ES-I3 (cell line): Measurements from ENCODE around the gene KIF19.

Experiments used
- H3K36me3 ChIP-seq: 2 replicates; pipeline ENCODE4 v1.6.1; 2013; ENCODE audit warnings: mild to moderate bottlenecking, low read length, control low read depth, moderate library complexity; ENCODE audit not compliant: insufficient read depth
- H3K4me1 ChIP-seq: 2 replicates; pipeline ENCODE4 v1.6.1; 2013; ENCODE audit warnings: mild to moderate bottlenecking, control low read depth, low read length; ENCODE audit not compliant: insufficient read depth
- H3K9ac ChIP-seq: 2 replicates; pipeline ENCODE4 v1.6.1; 2013; ENCODE audit warnings: low read depth, mild to moderate bottlenecking, low read length, moderate library complexity
- H3K9me3 ChIP-seq: 2 replicates; pipeline ENCODE4 v1.6.1; 2013; ENCODE audit warnings: mild to moderate bottlenecking, low read length, moderate library complexity; ENCODE audit not compliant: control insufficient read depth, insufficient read depth

The KIF19 gene

GRCh38 chr17:74295625-74296547 lies 30.1 kb upstream of the KIF19 start:
- Histone ChIP-seq H3K4me1 (peaks cover 6% of the 10 kb centered on the region; the same call in 1 of the 2 replicates), H3K9ac (no peak overlapping the region), H3K36me3 (no peaks in the 10 kb centered on the region), H3K9me3 (no peaks in the 10 kb centered on the region)

GRCh38 chr17:74296548-74296936 lies 29.5 kb upstream of the KIF19 start:
- H3K36me3 ChIP-seq, result no peaks in the 10 kb centered on the region
- no peaks in the 10 kb centered on the region for H3K9me3 ChIP-seq
- no peak overlapping the region for H3K9ac ChIP-seq
- peaks cover 6% of the 10 kb centered on the region; the same call in 1 of the 2 replicates for H3K4me1 ChIP-seq

GRCh38 chr17:74297941-74298340 lies 28.1 kb upstream of the KIF19 start:
- no peak overlapping the region for H3K9ac ChIP-seq
- H3K36me3 ChIP-seq, result no peaks in the 10 kb centered on the region
- no peaks in the 10 kb centered on the region for H3K9me3 ChIP-seq
- peaks cover 6% of the 10 kb centered on the region; the same call in 1 of the 2 replicates for H3K4me1 ChIP-seq

- Histone ChIP-seq H3K9ac (no peak overlapping the region), H3K36me3 (no peaks in the 10 kb centered on the region)
These were observed 27.2 kb upstream of the KIF19 start for GRCh38 chr17:74298778-74299177.

GRCh38 chr17:74299226-74300009 lies 26.6 kb upstream of the KIF19 start:
- peaks cover 6% of the 10 kb centered on the region; the same call in 1 of the 2 replicates for H3K4me1 ChIP-seq
- H3K9me3 ChIP-seq, result no peaks in the 10 kb centered on the region
- H3K36me3 ChIP-seq, result no peaks in the 10 kb centered on the region
- H3K9ac ChIP-seq, result no peak overlapping the region

More at GRCh38 chr17:74298778-74299177, 27.2 kb upstream of the KIF19 start:
- no peaks in the 10 kb centered on the region for H3K9me3 ChIP-seq
- peaks cover 6% of the 10 kb centered on the region; the same call in 1 of the 2 replicates for H3K4me1 ChIP-seq

- Histone ChIP-seq H3K9ac (no peak overlapping the region), H3K36me3 (no peaks in the 10 kb centered on the region), H3K9me3 (no peaks in the 10 kb centered on the region), H3K4me1 (no peaks in the 10 kb centered on the region)
These were observed 22.7 kb upstream of the KIF19 start for GRCh38 chr17:74303305-74303704.

- no peaks in the 10 kb centered on the region for H3K4me1 ChIP-seq
- H3K36me3 ChIP-seq, result no peaks in the 10 kb centered on the region
- no peaks in the 10 kb centered on the region for H3K9me3 ChIP-seq
- H3K9ac ChIP-seq, result no peak overlapping the region
These were observed 21.8 kb upstream of the KIF19 start for GRCh38 chr17:74304184-74304583.

GRCh38 chr17:74305865-74306654 lies 20.0 kb upstream of the KIF19 start:
- Histone ChIP-seq H3K36me3 (no peaks in the 10 kb centered on the region), H3K9ac (no peak overlapping the region), H3K4me1 (no peaks in the 10 kb centered on the region)

GRCh38 chr17:74307984-74308773 lies 17.8 kb upstream of the KIF19 start:
- H3K4me1 ChIP-seq, result no peaks in the 10 kb centered on the region
- no peak overlapping the region for H3K9ac ChIP-seq
- no peaks in the 10 kb centered on the region for H3K9me3 ChIP-seq
- no peaks in the 10 kb centered on the region for H3K36me3 ChIP-seq

More at GRCh38 chr17:74305865-74306654, 20.0 kb upstream of the KIF19 start:
- no peaks in the 10 kb centered on the region for H3K9me3 ChIP-seq

GRCh38 chr17:74309902-74310301 lies 16.1 kb upstream of the KIF19 start:
- Histone ChIP-seq H3K4me1 (no peaks in the 10 kb centered on the region), H3K9me3 (no peaks in the 10 kb centered on the region), H3K36me3 (no peaks in the 10 kb centered on the region), H3K9ac (no peak overlapping the region)

GRCh38 chr17:74314877-74315276 lies 11.1 kb upstream of the KIF19 start:
- Histone ChIP-seq H3K36me3 (no peaks in the 10 kb centered on the region), H3K9ac (no peak overlapping the region), H3K4me1 (no peaks in the 10 kb centered on the region), H3K9me3 (no peaks in the 10 kb centered on the region)

GRCh38 chr17:74316220-74316619 lies 9.8 kb upstream of the KIF19 start:
- Histone ChIP-seq H3K9me3 (no peaks in the 10 kb centered on the region), H3K36me3 (no peaks in the 10 kb centered on the region), H3K9ac (no peak overlapping the region), H3K4me1 (no peaks in the 10 kb centered on the region)

- no peak overlapping the region for H3K9ac ChIP-seq
- no peaks in the 10 kb centered on the region for H3K9me3 ChIP-seq
- no peaks in the 10 kb centered on the region for H3K4me1 ChIP-seq
- no peaks in the 10 kb centered on the region for H3K36me3 ChIP-seq
These were observed 9.0 kb upstream of the KIF19 start for GRCh38 chr17:74317071-74317470.
